Endothelial cell (in vitro differentiated cells): ENCODE data around the gene C10orf71. TPM values are rescaled to one million over a fixed set of nuclear protein-coding genes. Genes with fewer than 3 reads are reported as not detected.
A peak's percentile ranks its signal among the peaks of the same experiment; 100 is the strongest.

Experiments
- DNase-seq: peaks from one replicate; pipeline ENCODE4 v3.0.0; 2021; ENCODE audit warnings: low spot score
- H3K27ac Mint-ChIP-seq: one replicate; pipeline ENCODE4 v1.8.0; 2021; ENCODE audit warnings: mixed read lengths, inconsistent platforms; ENCODE audit not compliant: unreplicated experiment
- H3K27me3 Mint-ChIP-seq: one replicate; pipeline ENCODE4 v1.8.0; 2021; ENCODE audit warnings: mild to moderate bottlenecking, moderate library complexity, mixed read lengths, inconsistent platforms; ENCODE audit not compliant: unreplicated experiment
- H3K36me3 Mint-ChIP-seq: one replicate; pipeline ENCODE4 v1.8.0; 2021; ENCODE audit warnings: mild to moderate bottlenecking, low read depth, mixed read lengths, inconsistent platforms; ENCODE audit not compliant: unreplicated experiment
- H3K4me1 Mint-ChIP-seq: one replicate; pipeline ENCODE4 v1.8.0; 2021; ENCODE audit warnings: mild to moderate bottlenecking, mixed read lengths, inconsistent platforms; ENCODE audit not compliant: unreplicated experiment
- H3K4me3 Mint-ChIP-seq: one replicate; pipeline ENCODE4 v1.8.0; 2021; ENCODE audit warnings: mild to moderate bottlenecking, mixed read lengths, inconsistent platforms; ENCODE audit not compliant: unreplicated experiment
- H3K9me3 Mint-ChIP-seq: one replicate; pipeline ENCODE4 v1.8.0; 2021; ENCODE audit warnings: mixed read lengths, inconsistent platforms; ENCODE audit not compliant: unreplicated experiment
- total RNA-seq: library from RNA; stranded (reverse); fragmentation: NEBNext Ultra II Directional; extraction: Animal tissue kit (Norgen Biotek cat#: 25700); gene quantifications from one replicate; pipeline ENCODE4 v1.2.1, GENCODE V29; 2021; ENCODE audit not compliant: unreplicated experiment
- TF ChIP-seq, protein P1 (sequence below): fragments of 200-600 bp; sonication (generic); IDR thresholded peaks from one replicate; pipeline ENCODE4 v1.5.0; 2021; ENCODE audit warnings: antibody characterized with exemption; ENCODE audit not compliant: unreplicated experiment

Gene C10orf71
- total RNA-seq, 1 donor from 2014 or later: not detected

DNA sequence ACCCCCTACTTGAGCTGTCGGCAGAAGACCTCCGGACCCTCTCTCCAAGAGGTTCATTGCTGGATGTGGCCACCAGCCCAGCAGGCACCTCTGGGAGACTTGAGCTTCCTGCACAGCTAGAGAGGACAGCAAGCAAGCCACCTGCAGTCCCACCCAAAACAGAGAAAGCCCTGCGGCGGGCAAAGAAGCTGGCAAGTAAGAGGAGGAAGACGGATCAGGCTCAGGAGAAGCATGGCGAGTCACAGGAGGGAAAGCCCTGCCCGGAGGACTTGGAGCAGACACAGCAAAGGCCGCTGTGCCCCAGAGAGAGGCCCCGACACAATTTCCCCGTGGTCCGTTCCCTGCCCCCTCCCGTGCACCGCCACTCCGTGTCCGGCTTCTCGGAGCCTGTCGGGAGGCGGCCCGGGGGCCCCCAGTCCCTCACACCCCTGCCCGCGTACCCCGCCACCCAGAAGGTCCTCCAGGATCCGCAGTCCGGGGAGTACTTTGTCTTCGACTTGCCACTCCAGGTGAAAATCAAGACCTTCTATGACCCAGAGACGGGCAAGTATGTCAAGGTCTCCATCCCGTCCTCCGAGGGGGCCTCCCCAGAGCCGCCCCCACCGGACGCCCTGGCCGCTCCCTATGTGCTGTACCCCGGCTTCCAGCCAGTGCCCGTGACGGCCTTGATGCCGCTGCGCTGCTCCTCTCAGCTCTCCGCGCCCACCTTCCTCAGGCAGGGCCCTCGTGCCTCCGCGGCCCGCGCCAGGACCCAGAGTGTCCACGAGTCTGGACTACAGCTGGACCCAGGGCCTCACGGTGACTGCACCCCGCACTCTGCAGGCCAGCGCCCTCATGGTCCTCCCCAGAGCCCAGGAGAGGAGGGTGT is 27.2 kb downstream of the C10orf71 start:
- no peak overlapping the region for H3K4me3 Mint-ChIP-seq
- peaks cover 19% of the 10 kb centered on the region for H3K4me1 Mint-ChIP-seq
- peaks cover 3% of the 10 kb centered on the region for H3K27me3 Mint-ChIP-seq
- DNase-seq: no peak
- TF ChIP-seq, protein P1, sequence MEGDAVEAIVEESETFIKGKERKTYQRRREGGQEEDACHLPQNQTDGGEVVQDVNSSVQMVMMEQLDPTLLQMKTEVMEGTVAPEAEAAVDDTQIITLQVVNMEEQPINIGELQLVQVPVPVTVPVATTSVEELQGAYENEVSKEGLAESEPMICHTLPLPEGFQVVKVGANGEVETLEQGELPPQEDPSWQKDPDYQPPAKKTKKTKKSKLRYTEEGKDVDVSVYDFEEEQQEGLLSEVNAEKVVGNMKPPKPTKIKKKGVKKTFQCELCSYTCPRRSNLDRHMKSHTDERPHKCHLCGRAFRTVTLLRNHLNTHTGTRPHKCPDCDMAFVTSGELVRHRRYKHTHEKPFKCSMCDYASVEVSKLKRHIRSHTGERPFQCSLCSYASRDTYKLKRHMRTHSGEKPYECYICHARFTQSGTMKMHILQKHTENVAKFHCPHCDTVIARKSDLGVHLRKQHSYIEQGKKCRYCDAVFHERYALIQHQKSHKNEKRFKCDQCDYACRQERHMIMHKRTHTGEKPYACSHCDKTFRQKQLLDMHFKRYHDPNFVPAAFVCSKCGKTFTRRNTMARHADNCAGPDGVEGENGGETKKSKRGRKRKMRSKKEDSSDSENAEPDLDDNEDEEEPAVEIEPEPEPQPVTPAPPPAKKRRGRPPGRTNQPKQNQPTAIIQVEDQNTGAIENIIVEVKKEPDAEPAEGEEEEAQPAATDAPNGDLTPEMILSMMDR: no peak
- H3K36me3 Mint-ChIP-seq: no peaks in the 10 kb centered on the region
- no peaks in the 10 kb centered on the region for H3K9me3 Mint-ChIP-seq
- no peak overlapping the region for H3K27ac Mint-ChIP-seq

DNA sequence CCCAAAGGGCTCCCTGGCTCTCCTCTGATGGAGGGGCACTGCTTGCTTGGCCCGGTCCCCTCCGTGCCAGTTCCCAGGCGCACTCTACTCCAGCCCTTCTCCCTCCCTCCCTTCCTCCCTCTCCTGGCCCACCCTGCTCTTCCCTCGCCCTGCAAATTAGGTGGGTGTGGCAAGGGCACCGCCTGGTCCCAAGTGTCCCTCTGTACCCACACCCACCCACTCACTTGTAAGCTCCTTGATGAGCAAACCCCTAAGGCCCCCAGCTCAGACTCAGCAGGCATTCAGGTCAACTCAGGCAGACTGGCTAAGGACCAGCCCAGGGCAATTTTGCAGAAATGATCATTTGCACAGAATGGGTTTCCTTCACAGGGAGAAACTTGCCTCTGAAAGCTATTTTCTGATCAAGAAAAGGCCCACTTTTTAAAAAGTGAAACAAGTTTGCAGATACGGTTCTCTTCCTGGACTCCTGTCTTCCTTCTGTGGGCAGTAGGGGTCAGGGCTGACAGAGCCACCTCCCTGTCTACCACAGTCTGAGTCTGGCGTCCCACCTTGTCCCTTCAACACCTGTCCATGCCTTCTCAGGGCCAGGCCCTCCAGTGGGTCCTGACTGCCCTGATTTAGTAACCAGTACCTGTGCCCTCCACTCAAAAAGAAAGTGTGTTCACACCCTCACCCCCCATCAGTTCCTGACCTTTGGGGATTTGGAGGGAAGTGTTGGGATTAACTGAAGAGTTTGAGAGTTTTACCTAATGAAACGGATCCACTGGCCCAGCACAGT is 28.3 kb downstream of the C10orf71 start:
- no peak for DNase-seq
- Mint-ChIP-seq H3K9me3 (no peaks in the 10 kb centered on the region), H3K4me1 (peaks cover 19% of the 10 kb centered on the region), H3K36me3 (no peaks in the 10 kb centered on the region), H3K27ac (peak overlapping the region; percentile 39), H3K4me3 (no peak overlapping the region), H3K27me3 (peaks cover 3% of the 10 kb centered on the region)
- TF ChIP-seq, protein P1: no peak

DNA sequence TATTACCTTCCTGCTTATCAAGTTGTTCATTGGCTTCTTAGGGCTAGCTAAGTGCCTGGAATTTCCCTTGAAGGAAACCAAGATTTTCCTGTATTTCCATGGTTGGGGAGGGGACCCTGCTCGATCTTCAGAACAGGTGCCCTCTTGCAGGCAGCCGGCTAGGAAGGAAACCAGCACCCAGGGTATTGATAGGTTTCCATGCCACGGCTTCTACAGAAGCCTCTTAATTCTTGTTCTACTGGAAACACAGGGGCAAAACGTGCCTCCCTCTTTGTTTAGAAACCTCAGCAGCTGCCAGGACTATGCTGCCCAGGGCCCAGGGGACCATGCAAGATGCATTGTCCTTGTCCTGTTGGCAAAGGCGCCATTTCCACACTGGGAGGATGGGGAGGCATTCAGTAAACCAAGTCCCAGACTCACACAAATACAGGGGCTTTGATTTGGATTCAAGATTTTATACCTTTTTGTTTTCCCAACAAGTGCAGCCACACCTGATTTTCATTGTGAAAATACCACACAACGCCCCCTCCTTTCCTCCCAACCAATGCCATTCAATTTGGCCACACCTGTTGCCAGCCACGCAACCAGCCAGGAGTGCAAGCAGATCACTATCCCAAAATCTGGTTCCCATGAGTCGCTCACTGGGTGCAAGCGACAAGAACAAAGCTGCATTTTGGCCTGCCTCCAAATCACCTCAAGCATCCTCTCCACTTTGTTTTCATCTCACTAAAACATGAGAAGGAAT is 29.6 kb downstream of the C10orf71 start:
- Mint-ChIP-seq H3K9me3 (no peaks in the 10 kb centered on the region), H3K36me3 (no peaks in the 10 kb centered on the region), H3K4me3 (no peak overlapping the region), H3K27me3 (peaks cover 5% of the 10 kb centered on the region), H3K27ac (no peak overlapping the region), H3K4me1 (peaks cover 17% of the 10 kb centered on the region)
- no peak for DNase-seq
- TF ChIP-seq, protein P1: no peak

DNA sequence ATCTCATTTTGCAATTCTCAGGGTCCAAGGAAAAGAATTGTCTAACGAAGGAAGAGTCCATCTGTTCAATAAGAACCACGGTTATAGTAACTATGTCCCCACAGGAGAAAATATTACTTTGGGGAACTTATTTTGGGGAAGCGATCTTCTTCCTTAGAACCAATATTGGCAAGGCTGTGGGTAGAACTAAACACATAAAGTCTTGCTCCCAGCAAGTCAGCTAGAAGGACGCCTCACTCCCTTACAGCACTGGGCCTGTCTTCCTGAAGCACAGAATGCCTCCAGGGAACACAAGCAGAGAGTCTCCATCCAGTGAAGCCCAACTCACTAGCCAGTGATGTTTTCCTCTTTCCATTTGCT is 30.2 kb downstream of the C10orf71 start:
- Mint-ChIP-seq H3K27ac (no peak overlapping the region), H3K9me3 (no peaks in the 10 kb centered on the region), H3K4me1 (peaks cover 15% of the 10 kb centered on the region), H3K36me3 (no peaks in the 10 kb centered on the region), H3K27me3 (peaks cover 6% of the 10 kb centered on the region), H3K4me3 (no peak overlapping the region)
- TF ChIP-seq, protein P1: no peak
- no peak for DNase-seq
